Right ventricle myocardium superior (tissue), 1 donor: ENCODE data around the gene NUDT12. TPM values are rescaled to one million over a fixed set of nuclear protein-coding genes. Genes with fewer than 3 reads are reported as not detected.
A peak's percentile ranks its signal among the peaks of the same experiment; 100 is the strongest.

ENCODE experiments used
- ATAC-seq: fragments of 200-7000 bp; cut with Tn5 transposase; one replicate; pipeline ENCODE4 v1.9.1; 2020; ENCODE audit warnings: mild to moderate bottlenecking; ENCODE audit not compliant: poor library complexity
- DNase-seq: peaks from one replicate; pipeline ENCODE4 v3.0.0-alpha.2; 2020
- intact Hi-C: fragments of 100-400 bp; cut with DNase I; formaldehyde crosslinking; loops from one replicate; pipeline ENCODE4 v1.11.2; 2022
- long read RNA-seq: library from polyadenylated mRNA; unstranded; transcript quantifications from one replicate; pipeline ENCODE4 v2.0.0, GENCODE V29; 2021
- total RNA-seq: library from RNA; stranded (reverse); fragmentation: NEBNext Ultra II Directional; extraction: Animal tissue kit (Norgen Biotek cat#: 25700); gene quantifications from one replicate; pipeline ENCODE4 v1.2.1, GENCODE V29; 2021
- donor health status: DM: no; HTN: yes; CAD: no; lungs with severe emphysema.

The NUDT12 gene
- 11.6 TPM for total RNA-seq
- long read RNA-seq, transcript NUDT12-201 (7 exons, 3,492 nt), result major isoform, 16 of 26 reads
- long read RNA-seq, partial matches to known transcripts, result 1 of 26 reads
- long read RNA-seq, other reads (novel, unspliced or antisense), result 8 of 26 reads

DNA sequence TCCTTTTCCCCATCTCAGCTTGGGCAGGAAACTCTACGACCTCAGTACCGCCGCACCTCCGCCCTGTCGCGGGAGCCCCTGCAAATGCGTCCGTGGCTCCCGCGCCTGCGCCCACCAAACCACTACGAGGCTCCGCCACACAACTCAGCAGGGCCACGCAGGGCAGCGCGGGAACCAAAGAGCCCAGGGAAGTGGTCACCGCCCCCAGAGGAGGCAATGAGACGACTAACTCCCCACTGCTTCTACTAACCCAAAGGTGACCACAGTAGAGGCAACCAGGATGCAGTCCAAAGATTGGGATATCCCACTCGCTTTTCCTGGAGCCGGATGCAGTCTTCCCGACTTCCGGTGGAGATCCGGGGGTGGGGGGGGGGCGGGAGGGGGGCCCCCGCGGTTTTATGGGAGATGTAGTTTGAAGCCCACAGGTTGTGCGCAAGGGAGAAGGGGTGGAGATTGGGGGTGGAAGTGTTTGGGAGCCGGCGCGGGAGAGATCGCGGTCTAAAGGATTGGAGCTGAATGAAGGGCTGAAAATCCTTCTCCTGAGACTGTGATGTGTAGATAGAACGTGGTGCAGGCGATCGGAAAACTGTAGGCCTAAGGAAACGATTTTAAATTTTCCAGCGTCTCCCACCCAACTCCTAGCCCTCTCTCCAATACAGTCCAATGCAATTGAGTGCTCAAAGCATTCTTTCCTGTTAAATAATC, at the start of gene NUDT12:
TSS of gene NUDT12 (minus strand) at position 337 of the 705 bp plus-strand sequence. CDS start 2,541 bp downstream, outside the sequence.
- ATAC-seq (peak; percentile 97), DNase-seq (peak; percentile 79)
- intact Hi-C loops, result loop anchor here (5.0 kb wide), 1 partner anchor 305 kb away; the partner anchor contains the start of gene MACIR

DNA sequence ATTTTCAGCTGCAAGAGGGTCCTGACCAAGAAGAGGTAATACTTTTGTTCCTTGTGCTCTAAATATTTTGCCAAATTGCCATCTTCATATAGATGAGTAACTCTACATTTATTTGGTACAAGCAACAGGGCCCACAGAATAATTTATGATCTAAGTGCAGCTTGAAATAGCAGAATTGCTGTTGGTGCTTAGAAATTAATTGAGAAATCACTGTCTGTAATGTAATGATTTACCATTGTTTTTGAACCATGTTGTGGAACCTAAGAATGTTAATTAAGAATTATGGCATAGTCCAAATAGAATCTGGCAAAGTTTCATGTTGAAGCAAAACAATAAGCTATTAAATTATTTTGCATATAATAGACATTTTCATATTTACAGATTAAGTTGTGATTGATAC, 44.8 kb upstream of the NUDT12 start:
- intact Hi-C loops, result no loop called here

DNA sequence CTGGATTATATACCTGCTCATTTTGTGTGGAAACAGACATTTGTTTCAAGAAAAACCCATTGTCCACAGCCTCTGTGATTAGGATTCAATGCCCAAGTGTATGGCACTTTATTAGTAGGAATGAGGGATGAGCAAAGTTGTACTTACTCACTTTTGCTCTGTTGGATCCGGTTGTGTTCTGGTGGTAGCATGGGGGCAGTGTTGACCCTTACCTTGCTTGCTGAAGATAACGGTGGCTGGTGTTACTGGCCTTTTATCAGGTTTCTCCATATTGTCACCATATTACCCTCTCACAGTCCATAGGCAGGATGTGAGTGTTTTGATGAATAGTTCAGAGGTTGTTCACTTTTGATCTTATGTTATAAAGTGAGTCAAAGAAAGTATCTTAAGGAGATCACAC, 42.7 kb upstream of the NUDT12 start:
- intact Hi-C loops, result no loop called here
- no peak for ATAC-seq
- DNase-seq, result no peak

More for the DNA sequence above, 44.8 kb upstream of the NUDT12 start:
- DNase-seq (no peak), ATAC-seq (no peak)

DNA sequence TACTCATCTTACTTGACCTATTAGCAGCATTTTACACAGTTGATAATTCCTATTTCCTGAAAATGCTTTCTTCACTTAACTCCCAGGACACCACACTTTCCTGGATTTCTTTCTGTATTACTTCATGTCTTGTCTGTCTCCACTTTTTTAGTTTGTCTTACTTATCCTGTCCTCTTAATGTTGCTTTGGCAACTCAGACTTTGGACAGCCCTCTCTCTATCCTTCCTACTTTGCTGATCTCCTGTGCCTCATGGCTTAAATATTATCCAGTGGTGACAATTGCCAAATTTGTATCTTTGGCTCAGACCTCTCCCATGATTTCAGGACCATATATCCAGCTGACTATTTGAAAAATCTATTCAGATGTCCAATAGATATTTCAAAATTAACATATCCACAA, 39.8 kb upstream of the NUDT12 start:
- DNase-seq (no peak), ATAC-seq (no peak)
- intact Hi-C loops, result no loop called here

DNA sequence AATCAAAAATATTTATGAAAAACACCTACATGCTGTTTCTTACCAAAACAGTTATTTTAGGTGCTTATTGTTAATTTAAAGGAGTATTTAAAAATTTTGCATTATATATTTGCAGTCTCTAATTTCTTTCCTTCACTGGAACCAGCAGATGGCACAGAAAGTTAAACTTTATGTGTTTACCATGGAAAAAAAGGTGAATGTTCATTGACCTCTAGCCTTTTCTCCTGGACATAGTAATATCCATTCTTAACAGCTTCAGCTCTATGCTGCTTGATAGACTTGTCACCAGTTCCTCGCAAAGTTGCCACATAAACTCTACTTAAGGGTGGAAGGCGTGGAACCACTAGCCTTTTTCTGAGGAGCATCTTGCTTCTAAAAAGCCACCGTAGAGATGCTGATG, 38.7 kb upstream of the NUDT12 start:
- DNase-seq (no peak), ATAC-seq (no peak)
- intact Hi-C loops, result no loop called here

DNA sequence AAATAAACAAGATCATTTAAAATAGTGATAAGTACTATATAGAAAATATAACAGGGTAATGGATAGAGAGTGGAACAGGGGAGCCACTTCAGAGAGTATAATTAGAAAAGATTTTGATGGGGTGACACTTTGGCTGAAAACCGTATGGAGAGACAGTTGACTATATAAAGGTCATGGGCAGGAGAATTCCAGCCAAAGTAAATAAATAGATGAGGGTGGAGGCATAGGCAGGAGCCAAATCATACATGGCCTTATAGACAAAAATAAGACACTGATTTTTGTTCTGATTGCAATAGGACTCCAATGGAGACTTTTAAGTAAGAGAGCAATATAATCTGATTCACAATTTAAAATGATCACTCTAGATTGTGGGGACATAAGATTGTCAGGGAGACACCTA, 37.5 kb upstream of the NUDT12 start:
- DNase-seq (no peak), ATAC-seq (no peak)
- intact Hi-C loops, result no loop called here

DNA sequence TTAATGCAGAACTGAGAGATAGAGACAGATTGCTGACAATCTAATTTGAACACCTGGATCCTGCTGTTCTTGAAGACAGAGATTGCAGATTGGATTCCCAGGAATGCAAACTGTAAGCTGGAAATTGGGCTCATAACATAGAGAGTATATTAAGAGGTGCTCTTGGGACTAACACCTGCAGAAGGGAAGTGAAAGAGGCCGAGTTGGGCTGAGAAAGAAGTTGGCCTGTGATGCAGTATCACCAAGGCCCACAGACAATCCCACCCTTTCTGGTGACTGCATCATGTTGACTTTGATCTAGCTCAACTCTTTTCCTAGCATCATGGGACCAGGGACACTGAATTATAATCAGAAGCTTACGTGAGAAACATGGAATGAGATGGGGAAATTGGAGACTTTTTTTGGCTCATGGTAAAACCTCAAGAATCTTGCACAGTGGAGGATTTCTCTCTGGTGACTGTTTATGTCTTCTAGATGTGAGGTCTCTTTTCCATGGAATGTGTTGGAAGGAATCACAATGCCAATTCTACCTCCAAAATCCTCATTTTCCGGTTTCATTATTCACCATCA, 36.5 kb upstream of the NUDT12 start:
- DNase-seq (no peak), ATAC-seq (no peak)

DNA sequence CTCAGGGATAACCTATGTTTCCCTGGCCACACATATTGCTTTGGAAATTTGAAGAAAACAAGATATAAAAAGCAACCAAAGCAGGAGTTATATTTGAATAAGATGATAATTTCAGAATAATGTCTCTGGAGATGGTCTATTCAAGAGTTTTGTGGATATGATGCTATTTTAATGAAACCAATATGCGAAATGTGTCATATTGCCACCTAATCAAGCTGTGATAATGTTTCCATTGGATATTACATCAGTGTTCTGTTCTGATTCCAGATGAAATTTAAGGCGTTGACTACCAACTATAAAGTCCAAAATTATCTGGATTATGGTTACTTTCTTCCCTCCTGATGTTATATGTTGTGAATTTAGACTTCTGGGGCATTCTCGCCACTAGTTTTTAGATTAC, 27.6 kb upstream of the NUDT12 start:
- ATAC-seq, result no peak
- intact Hi-C loops, result no loop called here
- DNase-seq, result no peak

More for the DNA sequence above, 36.5 kb upstream of the NUDT12 start:
- intact Hi-C loops, result no loop called here

DNA sequence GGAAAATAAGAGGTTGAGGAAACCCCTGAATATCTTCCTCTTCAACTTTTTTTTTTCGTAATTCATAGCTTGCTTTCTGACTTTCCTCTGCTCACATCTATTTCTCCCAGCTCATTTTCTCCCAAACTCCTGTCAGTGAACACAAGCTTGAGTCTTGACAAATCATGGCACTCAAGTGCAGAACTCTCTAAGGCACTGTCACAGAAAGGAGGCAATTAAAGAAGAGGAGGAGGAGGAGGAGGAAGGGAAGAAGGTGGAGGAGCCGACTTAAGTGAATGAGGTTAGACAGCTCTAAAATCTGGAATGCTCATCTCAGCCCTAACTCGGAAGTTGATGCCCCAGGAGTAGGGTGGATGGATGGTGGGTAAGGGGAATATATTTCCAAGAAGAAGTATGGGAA, 27.2 kb upstream of the NUDT12 start:
- DNase-seq, result no peak
- intact Hi-C loops, result no loop called here
- ATAC-seq, result no peak

DNA sequence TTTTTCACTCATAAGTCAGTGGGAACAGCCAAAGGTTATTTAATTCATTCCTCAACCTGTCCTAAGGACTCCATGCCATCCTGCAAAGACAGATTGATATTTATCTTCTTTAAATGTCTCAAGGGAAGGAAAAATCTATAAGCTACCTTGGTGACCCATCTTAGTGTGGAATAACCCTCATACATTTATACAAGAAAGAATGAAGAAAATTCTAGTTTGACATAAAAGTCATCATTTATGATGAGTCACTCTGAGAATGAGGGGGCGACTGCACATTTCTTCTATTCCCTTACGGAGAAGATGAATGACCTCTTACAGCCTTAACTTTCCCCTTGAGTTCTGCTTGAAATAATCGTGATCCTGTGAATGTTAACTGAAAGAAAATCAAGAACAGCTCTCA, 26.8 kb upstream of the NUDT12 start:
- intact Hi-C loops, result no loop called here
- ATAC-seq, result no peak

DNA sequence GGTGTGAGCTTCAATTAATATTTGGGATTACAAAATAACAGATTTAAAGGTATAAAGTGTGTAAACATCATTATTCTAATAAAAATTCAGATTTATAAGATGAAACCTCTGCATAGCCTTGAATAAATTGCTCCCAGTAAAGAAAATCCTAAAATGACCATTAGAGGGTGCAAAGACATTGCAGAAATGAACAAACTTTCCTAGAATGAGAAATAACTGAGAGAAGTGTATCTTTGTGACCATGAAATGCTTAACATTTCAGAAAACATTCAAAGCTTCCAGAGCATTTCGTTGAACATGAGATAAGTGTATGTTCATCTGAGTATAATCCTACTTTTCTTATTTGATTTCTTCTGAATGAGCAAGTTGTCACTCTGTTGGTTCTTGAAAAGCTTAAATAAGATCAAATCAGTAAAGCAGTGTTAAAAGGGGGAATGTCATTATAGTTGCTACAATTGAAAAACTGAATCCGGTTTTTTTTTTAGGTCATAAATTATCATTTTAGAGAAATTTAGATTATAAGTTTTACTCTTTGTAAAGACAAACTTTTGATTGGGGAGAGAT, 24.7 kb upstream of the NUDT12 start:
- DNase-seq (no peak), ATAC-seq (no peak)
- intact Hi-C loops, result no loop called here

More for the DNA sequence above, 26.8 kb upstream of the NUDT12 start:
- DNase-seq, result no peak

DNA sequence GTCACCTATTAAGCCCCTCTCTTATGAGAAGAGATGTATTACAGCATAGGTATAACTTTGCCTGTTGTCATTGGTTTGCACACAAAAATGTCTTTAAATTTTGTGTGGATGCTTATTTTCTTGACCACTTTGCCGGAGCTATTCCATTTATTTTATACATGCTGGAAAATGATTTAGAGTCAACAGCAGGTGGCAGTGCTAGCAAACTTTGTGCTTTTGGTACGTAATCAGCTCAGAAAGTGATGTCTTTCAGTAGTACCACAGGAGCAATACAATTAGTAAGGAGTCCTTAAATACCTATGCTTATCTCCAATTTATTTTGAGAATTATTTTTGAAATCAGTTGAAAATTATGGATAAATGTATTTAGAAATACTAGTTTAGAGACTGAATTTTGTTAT, 19.8 kb upstream of the NUDT12 start:
- ATAC-seq (no peak), DNase-seq (no peak)
- intact Hi-C loops, result no loop called here

DNA sequence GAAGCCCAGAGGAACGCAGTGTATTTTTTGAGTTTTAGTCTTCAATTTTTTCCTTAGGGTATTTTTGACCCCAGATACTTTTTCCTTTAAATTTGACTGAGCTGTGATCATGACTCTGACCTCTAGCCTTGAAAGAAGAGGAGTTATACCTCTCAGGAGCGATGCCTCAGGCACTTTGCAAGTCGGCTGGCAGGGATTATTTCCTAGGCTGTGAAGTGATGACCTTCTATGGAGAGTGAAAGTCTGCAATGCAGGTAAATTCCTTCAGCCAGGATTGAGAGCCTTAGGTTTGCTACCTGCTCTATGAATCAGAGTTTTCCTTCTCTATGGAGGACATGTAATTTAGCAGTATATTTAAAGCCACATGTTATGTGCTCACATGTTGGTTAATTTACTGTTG, 10.8 kb upstream of the NUDT12 start:
- DNase-seq (no peak), ATAC-seq (no peak)
- intact Hi-C loops, result no loop called here

DNA sequence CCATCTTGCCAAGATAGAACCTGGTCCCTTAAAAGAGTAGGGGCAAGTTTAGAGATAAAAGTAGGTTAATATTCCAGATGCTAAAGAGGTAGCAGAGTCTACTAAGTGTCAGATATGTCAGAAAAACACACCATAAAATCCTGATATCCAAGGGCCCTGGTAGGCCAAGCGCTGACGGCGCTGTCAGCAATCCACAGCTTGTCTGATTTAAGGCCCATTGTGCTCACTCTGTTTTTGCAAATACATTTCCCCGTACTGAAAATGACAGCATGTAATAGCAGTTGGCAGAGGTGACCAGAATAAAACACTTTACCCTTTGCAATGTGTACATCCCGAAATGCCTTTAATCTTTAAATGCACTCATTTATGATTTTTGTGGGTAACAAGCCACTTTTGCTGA, 9.9 kb upstream of the NUDT12 start:
- no peak for DNase-seq
- no peak for ATAC-seq
- intact Hi-C loops, result no loop called here

DNA sequence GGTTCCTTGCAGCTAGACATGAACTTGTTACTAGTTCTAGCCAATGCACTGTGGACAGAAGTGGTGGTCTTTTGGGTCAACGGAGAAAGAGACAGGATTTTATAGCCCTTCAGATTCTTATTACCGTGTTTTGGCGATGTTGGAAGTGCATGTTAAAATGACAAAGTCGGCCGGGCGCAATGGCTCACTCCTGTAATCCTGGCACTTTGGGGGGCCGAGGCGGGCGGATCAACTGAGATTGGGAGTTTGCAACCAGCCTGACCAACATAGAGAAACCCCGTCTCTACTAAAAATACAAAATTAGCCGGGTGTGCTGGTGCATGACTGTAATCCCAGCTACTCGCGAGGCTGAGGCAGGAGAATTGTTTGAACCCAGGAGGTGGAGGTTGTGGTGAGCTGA, 9.1 kb upstream of the NUDT12 start:
- ATAC-seq, result no peak
- peak; percentile 35 for DNase-seq
- intact Hi-C loops, result no loop called here

DNA sequence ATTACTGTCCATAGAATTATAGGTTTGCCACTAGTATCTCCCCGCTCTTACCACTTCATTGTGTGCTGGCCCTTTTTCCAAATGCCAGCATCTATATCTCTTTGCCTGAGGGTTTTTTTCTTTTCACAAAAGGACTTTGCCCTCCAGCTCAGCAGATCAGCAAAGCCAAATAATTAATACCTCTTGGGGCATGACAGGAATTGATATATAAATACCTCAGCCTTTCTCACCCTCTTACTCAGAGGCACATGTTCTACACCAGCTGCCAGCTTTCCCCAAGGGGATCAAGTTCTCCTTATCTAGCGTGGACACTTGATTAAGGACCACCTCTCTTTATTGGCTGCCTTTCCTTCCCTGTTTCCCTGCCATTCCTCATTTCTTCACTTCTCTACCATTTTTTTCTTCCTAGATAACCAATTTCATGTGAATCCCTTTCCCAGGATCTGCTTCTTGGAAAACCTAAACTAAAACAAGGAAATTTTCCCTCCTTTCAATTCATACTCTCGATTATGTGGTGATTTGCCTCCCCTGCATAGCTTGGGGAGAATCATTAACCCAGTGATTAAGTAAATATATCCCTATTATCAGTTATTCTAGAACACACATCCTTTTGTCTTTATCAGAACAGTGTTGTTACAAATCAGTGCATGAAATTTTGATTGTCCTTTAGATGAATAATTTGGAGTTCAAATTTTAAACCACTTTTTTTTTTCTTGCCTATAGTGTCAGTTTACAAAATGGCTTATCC, 6.9 kb upstream of the NUDT12 start:
- intact Hi-C loops, result no loop called here
- no peak for DNase-seq
- ATAC-seq, result no peak

DNA sequence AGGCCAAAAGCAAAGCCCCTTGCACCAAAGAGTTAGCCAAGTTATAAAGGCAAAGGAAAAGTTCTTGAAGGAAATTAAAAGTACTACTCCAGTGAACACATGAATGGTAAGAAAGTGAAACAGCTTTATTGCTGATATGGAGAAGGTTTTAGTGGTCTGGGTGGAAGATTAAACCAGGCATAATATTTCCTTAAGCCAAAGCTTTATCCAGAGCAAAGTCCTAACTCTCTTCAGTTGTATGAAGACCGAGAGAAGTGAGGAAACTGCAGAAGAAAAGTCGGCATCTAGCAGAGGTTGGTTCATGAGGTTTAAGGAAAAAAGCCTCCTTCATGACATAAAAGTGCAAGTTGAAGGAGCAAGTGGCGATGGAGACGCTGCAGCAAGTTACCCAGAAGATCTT, 3.1 kb upstream of the NUDT12 start:
- ATAC-seq (no peak), DNase-seq (no peak)
- intact Hi-C loops, result no loop called here

DNA sequence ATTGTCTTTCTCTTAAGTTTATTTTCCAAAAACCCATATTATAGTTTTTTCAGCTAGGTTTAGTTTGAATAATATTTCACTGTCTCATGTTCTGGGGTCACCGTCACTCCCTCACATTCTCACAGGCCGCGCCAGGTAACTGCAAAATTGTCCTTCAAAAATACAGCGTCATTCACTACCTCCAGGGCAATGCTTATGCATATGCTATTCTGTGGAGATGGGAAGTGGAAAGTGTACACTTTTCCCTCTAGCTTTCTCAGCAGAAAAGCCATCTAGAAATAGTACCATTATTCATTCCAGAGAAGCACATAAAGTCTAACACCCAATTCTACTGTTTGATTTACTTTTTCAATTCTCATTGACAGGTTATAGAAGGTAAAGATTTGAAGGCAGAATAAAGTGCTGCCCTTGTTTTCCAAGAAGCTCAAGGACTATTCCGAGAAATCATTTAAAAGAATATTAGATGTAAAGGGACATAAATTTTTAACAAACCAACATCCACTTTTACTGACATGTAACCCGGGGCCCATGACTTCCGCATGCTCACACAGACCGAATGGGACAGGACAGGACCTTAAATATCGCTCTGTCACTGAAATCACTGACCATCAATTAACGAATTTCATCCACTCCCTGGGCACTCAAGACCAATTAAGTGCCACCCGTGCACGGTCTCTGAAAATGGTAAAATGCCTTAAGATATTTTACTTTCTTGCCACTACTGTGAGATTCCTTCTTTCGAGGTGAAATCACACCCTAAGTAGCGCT, 720 bp downstream of the NUDT12 start:
- DNase-seq (no peak), ATAC-seq (peak; percentile 47)
- intact Hi-C loops, result loop anchor here (5.0 kb wide), 1 partner anchor 305 kb away; the partner anchor contains the start of gene MACIR

DNA sequence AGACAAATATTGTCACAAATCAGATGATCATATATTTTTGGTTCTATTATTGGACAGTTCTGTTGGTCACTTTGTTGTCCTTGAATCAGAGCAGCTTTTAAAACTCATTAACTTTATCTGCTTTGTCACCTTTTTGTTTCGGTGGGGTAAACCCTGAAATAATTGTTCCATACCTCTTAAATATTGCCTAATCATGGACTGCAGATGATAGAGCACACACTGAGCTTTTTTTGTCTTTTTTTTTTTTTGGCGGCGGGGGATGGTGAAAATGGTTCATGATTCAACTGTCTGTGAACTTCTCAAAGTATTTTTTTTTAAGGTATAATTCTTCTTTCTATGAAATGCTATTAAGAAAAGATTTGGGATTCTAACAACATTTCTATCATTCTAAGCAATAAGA, 1.8 kb downstream of the NUDT12 start:
- DNase-seq, result no peak
- intact Hi-C loops, result loop anchor here (5.0 kb wide), 1 partner anchor 304 kb away; the partner anchor contains the start of gene MACIR

More for the DNA sequence above, 1.8 kb downstream of the NUDT12 start:
- ATAC-seq, result no peak
